GM10248 (cell line): ENCODE data around the gene SCNN1G.

Experiments
- CTCF ChIA-PET: fragments of 300-600 bp; sonication (Branson Sonifier 250); formaldehyde crosslinking; extraction: SDS; loops from one replicate; lab custom pipeline; 2021; ENCODE audit warnings: antibody characterized with exemption; lab: Yijun Ruan, JAX
- POLR2A ChIA-PET: fragments of 350-650 bp; sonication (Branson Sonifier 250); formaldehyde crosslinking; extraction: SDS; loops from one replicate; lab custom pipeline; 2020; ENCODE audit warnings: antibody characterized with exemption; lab: Yijun Ruan, JAX
- DNase-seq: peaks from one replicate; pipeline ENCODE4 v3.0.0; 2012; ENCODE audit errors: extremely low spot score
- TF ChIP-seq, protein P1 (sequence below): IDR thresholded peaks from 2 replicates; pipeline ENCODE4 v1.5.1; 2012; ENCODE audit warnings: mild to moderate bottlenecking, low read depth; ENCODE audit errors: extremely low read depth, missing control alignments, control extremely low read depth

The SCNN1G gene, protein sequence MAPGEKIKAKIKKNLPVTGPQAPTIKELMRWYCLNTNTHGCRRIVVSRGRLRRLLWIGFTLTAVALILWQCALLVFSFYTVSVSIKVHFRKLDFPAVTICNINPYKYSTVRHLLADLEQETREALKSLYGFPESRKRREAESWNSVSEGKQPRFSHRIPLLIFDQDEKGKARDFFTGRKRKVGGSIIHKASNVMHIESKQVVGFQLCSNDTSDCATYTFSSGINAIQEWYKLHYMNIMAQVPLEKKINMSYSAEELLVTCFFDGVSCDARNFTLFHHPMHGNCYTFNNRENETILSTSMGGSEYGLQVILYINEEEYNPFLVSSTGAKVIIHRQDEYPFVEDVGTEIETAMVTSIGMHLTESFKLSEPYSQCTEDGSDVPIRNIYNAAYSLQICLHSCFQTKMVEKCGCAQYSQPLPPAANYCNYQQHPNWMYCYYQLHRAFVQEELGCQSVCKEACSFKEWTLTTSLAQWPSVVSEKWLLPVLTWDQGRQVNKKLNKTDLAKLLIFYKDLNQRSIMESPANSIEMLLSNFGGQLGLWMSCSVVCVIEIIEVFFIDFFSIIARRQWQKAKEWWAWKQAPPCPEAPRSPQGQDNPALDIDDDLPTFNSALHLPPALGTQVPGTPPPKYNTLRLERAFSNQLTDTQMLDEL

DNA sequence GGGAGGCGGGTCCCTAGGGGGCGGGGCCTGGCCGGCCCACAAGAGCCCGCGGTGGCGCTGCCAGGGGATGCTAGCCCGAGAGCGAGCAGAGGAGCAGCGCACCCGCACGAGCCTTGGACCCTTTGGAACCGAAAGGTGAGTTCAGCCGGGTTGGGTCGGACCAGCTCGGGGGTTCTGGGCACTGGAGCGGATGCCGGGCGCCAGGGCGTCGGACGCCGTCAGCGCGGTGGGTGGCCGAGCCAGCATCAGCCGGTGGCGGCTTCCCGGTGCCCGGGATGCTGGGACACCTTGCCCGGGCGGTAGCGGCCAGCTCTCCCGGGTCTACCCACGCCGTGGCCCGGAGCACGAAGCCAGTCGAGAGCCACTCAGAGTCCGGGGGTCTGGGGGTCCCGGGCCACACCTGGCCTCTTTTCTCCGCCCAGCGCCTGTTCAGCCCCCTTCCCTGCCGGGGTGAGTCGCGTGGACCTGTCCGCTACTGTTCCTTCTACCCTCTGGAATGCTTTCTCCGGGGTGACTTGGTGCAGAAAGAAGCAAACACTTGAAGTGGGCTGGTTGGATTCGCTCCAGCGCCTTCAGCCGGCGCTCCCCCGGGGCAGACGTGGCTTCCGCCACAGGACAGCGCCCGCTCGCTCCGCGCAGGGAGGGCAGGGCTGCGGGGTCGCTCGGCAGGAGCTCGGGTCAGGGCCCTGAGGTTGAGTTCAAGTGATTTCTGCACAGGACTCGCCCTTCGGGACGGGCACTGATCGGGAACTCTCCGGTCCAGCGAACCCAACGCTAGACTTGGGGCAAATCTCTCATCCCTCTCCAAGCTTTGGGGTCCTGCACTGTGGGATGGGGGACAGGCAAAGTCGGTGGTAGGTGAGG lies at the start of gene SCNN1G:
Gene SCNN1G, plus strand, starts transcription at position 67 of the 864 bp plus-strand sequence. CDS start 3,527 bp downstream, outside the sequence.
- peak; percentile 27 for DNase-seq
- ChIA-PET CTCF (interaction anchor here (0.7 to 13.0 kb wide), 18 partner anchors 9 to 271 kb away, joined by 3 to 304 read pairs (median 3); partner anchors contain the start of gene COG7), POLR2A (no interaction called here)
- TF ChIP-seq, protein P1, sequence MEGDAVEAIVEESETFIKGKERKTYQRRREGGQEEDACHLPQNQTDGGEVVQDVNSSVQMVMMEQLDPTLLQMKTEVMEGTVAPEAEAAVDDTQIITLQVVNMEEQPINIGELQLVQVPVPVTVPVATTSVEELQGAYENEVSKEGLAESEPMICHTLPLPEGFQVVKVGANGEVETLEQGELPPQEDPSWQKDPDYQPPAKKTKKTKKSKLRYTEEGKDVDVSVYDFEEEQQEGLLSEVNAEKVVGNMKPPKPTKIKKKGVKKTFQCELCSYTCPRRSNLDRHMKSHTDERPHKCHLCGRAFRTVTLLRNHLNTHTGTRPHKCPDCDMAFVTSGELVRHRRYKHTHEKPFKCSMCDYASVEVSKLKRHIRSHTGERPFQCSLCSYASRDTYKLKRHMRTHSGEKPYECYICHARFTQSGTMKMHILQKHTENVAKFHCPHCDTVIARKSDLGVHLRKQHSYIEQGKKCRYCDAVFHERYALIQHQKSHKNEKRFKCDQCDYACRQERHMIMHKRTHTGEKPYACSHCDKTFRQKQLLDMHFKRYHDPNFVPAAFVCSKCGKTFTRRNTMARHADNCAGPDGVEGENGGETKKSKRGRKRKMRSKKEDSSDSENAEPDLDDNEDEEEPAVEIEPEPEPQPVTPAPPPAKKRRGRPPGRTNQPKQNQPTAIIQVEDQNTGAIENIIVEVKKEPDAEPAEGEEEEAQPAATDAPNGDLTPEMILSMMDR = no peak

DNA sequence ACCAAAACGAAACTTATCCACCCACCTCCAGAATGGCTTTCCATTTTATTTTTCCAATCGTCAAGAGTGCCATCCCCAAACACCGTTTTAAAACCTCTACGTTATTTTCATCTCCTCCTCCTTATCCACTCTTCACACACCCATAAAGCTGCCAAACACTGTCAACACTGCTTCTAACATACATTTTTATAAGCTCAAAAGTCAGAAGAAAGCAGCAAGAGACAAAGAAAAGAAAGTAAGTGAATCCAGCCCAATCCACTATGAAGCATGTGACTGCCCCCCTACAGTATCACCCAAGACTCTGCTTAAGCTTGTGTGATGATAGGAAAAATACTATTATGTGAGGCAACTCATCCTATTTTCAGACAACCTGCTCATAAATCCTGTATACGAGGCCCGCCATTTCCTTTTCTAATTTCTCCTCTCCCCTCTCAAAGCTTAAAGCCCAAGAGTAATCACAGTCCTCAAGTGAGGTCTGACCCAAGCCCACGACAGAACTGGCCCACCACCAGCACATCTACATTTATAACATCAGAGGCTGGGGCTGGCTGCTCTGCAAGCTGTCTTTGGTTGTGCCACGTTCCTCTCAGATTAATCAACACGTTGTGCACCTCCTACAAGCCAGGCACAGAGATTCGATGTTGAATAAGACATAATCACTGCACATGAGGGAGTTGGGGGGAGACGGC lies 49.6 kb upstream of the SCNN1G start:
- TF ChIP-seq, protein P1 = no peak
- ChIA-PET CTCF (interaction anchor here (1.0 kb wide), 3 partner anchors 10 to 301 kb away, joined by 3 to 4 read pairs (median 3); no protein-coding TSS in a partner anchor), POLR2A (no interaction called here)
- DNase-seq = no peak

DNA sequence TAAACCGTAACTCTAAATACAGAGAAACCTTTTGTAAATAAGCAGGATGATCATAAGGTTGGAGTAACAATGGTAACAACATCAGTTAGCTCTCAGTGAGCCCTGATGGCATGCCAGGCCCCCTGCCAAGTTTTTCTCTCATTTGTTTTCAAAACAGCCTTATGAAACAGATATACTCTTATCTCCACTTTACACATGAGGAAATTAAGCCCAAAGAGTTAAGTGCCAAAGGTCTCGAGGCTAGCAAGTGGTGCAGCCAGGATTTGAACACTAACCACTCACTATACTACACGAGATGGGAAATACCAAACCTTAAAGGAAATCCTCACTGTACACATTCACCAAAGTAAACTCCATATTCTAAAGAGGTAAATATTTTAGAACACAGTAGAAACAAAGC lies 48.3 kb upstream of the SCNN1G start:
- TF ChIP-seq, protein P1 = no peak
- CTCF ChIA-PET = interaction anchor here (1.2 to 1.5 kb wide), 2 partner anchors 9 to 10 kb away, joined by 4 to 7 read pairs; no protein-coding TSS in a partner anchor
- DNase-seq = no peak
- POLR2A ChIA-PET = no interaction called here

DNA sequence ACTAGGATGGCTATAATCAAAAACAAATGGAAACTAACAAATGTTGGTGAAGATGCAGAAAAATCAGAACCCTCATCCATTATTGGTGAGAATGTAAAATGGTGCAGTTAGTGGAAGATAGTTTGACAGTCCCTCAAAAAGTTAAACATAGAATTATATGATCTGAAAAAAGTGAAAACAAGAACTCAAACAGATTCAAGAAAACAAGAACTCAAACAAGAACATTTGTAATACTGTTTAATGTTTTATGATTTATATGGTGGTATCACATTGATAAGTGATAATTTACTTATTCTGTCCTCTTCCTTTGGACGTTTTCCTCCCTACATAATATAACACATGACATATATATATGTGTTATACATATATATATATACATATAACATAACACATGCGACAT lies 45.3 kb upstream of the SCNN1G start:
- CTCF ChIA-PET = no interaction called here
- DNase-seq = no peak
- POLR2A ChIA-PET = no interaction called here
- TF ChIP-seq, protein P1 = no peak

DNA sequence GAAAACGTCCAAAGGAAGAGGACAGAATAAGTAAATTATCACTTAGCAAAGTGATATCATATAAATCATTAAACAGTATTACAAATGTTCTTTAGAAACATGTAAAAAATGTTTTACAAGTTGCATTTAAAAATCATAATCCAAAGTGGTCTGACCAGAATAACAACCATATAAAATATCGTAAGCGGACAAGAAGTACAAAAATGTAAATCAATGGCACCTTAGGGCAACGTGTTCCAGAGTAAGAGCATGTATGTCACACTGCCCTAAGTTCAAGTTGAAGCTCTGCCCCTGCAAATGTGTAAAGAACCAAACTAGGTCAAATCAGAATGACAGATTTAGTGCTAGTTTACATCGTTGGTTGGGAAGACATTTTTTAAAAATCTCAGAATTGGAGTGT lies 44.7 kb upstream of the SCNN1G start:
- TF ChIP-seq, protein P1 = no peak
- ChIA-PET CTCF (no interaction called here), POLR2A (no interaction called here)
- DNase-seq = no peak
